Fibroblast of mammary gland (primary cell): ENCODE measurements around the gene FAM25C.
"Not testable (repeated sequence)": the region's sequence is repeated elsewhere in the genome, so short reads cannot be mapped to it uniquely, and the experiment has no call there.

Experiments
- DNase-seq: peaks from one replicate; pipeline ENCODE4 v3.0.0-alpha.2; 2010; ENCODE audit warnings: low read depth
- H3K4me3 ChIP-seq: 2 replicates; pipeline ENCODE4 v1.5.1; 2011; ENCODE audit warnings: low read depth, mild to moderate bottlenecking, low read length, moderate library complexity; ENCODE audit not compliant: control insufficient read depth

Gene FAM25C

DNA sequence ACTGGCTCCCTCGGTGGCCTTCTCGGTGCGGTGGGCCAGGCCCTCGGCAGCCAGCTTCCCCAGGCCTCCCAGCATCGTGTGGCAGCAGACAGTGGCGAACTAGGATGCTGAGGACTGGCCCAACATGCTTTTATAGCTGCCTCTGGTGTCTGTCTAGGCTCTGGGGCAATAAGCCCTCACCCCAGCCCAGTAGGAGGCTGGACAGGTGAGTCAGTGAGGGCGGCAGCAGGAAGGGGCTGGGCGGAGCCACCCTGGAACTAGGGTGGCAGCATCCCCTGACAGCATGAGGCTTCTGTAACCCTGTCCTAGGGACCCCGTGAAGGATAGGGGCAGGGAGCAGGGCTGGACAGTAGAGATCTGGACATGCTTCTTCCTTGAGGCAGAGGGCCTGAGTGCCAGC lies at the start of gene FAM25C:
TSS of gene FAM25C (minus strand) at position 101 of the 400 bp plus-strand sequence. CDS start at position 75, 26 bp downstream.
- not testable (repeated sequence) for DNase-seq, H3K4me3 ChIP-seq

GRCh38 chr10:48044557-48044956 lies 45.0 kb upstream of the FAM25C start:
- H3K4me3 ChIP-seq, DNase-seq: not testable (repeated sequence)

DNA sequence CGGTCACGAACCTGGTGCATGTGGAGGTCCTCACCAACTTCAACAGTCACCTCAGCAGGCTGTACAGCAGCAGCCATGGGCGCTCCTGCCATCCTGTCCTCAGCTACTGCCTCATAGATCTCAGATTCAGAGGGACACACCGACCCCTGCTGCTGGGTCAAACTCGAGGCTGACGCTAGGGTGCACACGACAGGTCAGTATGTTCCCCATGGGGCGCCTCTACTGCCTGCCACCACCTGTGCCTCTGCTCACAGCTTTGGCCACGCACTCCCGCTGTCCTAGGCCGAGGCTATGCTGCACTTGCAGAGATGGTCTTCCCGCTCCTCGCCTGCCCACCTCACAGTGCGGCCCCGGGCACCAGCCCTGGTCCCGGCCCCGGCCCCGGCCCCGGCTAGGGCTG lies 31.8 kb upstream of the FAM25C start:
- not testable (repeated sequence) for H3K4me3 ChIP-seq, DNase-seq

DNA sequence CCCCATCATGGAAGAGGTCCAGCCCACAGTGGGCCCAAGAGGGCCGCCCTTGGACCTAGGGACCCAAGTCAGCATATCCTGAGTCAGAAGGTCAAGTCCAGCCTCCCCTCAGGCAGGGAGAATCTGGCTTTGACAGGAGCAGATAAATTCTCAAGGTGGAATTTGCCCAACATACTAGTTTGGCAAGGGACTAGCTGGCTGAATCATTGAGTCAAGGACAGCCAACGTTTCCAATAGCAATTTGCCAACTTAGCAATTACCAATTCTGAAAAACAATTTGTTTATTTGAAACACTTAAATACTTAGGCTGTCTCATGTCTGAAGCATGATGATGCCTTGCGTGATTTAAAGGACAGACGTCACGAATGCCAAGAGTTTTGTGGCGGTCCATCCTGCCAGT lies 2.7 kb upstream of the FAM25C start:
- not testable (repeated sequence) for H3K4me3 ChIP-seq, DNase-seq

DNA sequence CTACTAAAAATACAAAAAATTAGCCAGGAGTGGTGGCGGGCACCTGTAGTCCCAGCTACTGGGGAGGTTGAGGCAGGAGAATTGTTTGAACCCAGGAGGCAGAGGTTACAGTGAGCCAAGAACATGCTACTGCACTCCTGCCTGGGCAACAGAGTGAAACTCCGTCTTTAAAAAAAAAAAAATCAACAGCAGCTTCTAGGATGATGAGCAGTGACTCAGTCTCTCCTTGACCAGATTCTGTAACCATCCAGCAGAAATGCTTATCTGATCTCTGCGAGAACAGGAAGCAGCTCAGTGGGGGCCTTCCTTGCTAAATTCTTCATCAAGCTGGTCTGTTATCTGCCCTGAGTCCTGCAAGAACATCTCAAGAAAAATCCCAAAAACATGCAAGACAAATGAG lies 5.5 kb downstream of the FAM25C start:
- H3K4me3 ChIP-seq, result not testable (repeated sequence)
- peak; percentile 11 for DNase-seq

DNA sequence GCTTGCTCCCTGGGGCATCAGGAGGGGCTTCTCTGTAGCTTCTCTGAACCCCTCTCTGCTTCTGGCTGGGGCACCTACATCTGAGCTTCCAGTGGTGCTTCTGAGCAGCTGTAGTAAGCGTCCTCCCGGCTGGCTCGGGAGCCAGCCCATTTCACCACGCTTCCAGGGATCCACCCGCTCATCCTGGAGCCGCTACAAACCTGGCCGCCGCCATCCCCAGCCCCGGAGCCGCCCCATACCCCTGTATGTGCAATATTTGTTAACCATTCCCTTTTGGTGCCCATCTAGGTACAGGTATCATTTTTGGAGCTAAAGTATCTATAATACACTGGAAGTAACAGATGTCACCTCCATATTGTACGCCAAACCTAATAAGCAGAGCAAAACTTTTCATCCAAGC lies 7.0 kb downstream of the FAM25C start:
- not testable (repeated sequence) for DNase-seq, H3K4me3 ChIP-seq

DNA sequence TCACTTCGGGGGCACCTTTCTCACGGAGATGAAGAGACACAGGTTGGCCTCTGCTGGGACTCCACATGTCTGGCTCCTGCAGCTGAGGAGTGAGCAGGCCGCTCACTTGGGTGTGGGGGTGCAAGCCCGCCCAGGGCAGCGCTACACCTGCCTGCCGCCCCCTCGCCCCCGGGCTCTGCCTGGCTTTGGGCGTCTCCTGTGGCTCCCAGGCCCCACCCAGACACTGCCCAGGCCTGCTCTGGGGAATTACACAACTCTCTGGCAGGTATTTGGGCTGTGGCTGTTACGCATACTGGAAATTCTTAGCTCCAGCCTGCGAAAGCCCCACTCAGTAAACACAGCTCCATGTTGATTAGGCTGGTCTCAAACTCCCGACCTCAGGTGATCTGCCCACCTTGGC lies 7.9 kb downstream of the FAM25C start:
- not testable (repeated sequence) for DNase-seq, H3K4me3 ChIP-seq

- not testable (repeated sequence) for H3K4me3 ChIP-seq, DNase-seq
These were observed 9.5 kb downstream of the FAM25C start for GRCh38 chr10:47990097-47990496.

GRCh38 chr10:47989542-47989950 lies 10.0 kb downstream of the FAM25C start:
- not testable (repeated sequence) for H3K4me3 ChIP-seq

DNA sequence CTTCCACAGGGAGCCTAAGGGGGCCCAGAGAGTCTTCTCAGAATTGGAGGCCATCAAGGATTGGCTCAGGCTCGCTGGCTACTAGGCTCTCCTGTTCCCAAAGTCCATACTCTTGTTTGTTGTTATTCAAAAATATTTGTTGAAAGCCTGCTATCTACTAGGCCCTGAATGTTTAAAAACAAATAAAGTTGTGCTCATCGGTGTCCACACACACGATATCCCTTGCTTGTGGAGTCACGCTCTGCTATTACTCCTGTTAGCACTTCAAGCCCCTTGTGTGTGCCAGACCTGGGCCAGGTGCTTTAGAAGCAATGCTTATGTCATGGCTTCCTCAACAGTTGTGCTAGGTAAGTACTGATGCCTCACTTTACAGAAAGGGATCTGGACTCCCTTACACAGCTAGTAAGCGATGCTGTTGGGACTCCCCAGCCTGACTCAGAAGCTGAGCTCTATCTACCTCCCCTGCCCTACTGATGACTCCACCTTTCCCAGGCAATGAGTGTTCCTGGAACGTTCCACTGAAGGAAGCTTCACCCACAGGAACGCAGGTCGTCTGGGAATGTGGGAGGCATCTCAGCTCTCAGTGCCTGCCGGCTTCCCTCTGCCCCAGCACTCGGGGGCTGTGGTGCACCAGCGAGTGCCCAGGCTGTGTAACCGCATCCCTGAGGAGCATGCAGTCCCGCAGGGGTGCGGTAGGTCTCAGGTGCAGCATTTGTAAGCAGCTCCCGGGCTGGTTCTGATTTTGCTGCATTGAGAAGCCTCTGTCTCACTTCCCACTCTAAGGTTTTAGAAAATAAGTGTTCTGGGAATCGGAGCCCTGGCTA lies 10.7 kb downstream of the FAM25C start:
- H3K4me3 ChIP-seq, result not testable (repeated sequence)
- peak; percentile 33 for DNase-seq

More at GRCh38 chr10:47989542-47989950, 10.0 kb downstream of the FAM25C start:
- DNase-seq, result not testable (repeated sequence)

GRCh38 chr10:47987952-47988351 lies 11.6 kb downstream of the FAM25C start:
- H3K4me3 ChIP-seq, DNase-seq: not testable (repeated sequence)

- DNase-seq, H3K4me3 ChIP-seq: not testable (repeated sequence)
These were observed 13.0 kb downstream of the FAM25C start for GRCh38 chr10:47986413-47987230.

GRCh38 chr10:47975409-47975808 lies 24.2 kb downstream of the FAM25C start:
- H3K4me3 ChIP-seq, DNase-seq: not testable (repeated sequence)

- DNase-seq, H3K4me3 ChIP-seq: not testable (repeated sequence)
These were observed 26.5 kb downstream of the FAM25C start for GRCh38 chr10:47973131-47973530.

GRCh38 chr10:47972077-47972476 lies 27.5 kb downstream of the FAM25C start:
- not testable (repeated sequence) for DNase-seq, H3K4me3 ChIP-seq

- not testable (repeated sequence) for H3K4me3 ChIP-seq, DNase-seq
These were observed 28.0 kb downstream of the FAM25C start for GRCh38 chr10:47971598-47971997.

- not testable (repeated sequence) for DNase-seq, H3K4me3 ChIP-seq
These were observed 29.5 kb downstream of the FAM25C start for GRCh38 chr10:47970047-47970446.

- H3K4me3 ChIP-seq, DNase-seq: not testable (repeated sequence)
These were observed 30.6 kb downstream of the FAM25C start for GRCh38 chr10:47968988-47969387.
